ENCODE data around the gene ABLIM3. TPM values are rescaled to one million over a fixed set of nuclear protein-coding genes. Genes with fewer than 3 reads are reported as not detected.

ABLIM3 gene
- total RNA-seq, 1 donor from 2014 or later, result 3.9 TPM

DNA sequence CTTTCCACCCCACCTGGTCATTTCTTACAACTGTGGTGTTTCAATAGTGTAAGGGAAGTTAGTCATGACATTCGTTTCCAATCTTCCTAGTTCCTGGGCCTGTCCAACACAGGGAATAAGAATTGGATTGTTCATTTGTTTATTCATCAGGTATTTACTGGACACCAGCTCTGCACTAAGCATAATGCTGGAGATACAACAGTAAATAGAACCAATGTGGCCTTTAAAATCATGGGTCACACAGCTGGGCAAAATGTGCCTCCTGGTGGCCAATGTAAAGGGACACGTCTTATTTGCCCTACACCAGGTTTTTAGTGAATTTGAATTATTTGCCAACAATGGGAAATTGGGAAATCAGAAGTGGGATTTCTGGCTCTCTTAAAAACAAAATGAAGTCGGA, 10.4 kb downstream of the ABLIM3 start:
- FAIRE-seq (no peak), DNase-seq (ENCODE audit: low read depth) (no peak)
- Histone ChIP-seq H4K20me1 (ENCODE audit: insufficient read depth, low read length) (no peaks in the 10 kb centered on the region), H3K36me3 (ENCODE audit: insufficient read depth, low read length) (no peaks in the 10 kb centered on the region), H3K4me2 (ENCODE audit: low read length) (no peak overlapping the region), H3K9me3 (ENCODE audit: insufficient read depth, low read depth, low read length) (no peaks in the 10 kb centered on the region), H3K4me1 (ENCODE audit: insufficient read depth, low read length) (peaks cover 25% of the 10 kb centered on the region), H3K4me3 (ENCODE audit: insufficient read depth, low read depth, low read length) (no peak overlapping the region), H3K27me3 (ENCODE audit: insufficient read depth, low read length) (no peaks in the 10 kb centered on the region), H3K27ac (ENCODE audit: low read depth, low read length) (no peak overlapping the region), H3K9ac (ENCODE audit: low read length) (no peak overlapping the region), H3K79me2 (ENCODE audit: insufficient read depth, low read length) (peaks cover 45% of the 10 kb centered on the region), H2AFZ (ENCODE audit: low read depth, low read length) (no peak overlapping the region)
- TF ChIP-seq, protein P1, sequence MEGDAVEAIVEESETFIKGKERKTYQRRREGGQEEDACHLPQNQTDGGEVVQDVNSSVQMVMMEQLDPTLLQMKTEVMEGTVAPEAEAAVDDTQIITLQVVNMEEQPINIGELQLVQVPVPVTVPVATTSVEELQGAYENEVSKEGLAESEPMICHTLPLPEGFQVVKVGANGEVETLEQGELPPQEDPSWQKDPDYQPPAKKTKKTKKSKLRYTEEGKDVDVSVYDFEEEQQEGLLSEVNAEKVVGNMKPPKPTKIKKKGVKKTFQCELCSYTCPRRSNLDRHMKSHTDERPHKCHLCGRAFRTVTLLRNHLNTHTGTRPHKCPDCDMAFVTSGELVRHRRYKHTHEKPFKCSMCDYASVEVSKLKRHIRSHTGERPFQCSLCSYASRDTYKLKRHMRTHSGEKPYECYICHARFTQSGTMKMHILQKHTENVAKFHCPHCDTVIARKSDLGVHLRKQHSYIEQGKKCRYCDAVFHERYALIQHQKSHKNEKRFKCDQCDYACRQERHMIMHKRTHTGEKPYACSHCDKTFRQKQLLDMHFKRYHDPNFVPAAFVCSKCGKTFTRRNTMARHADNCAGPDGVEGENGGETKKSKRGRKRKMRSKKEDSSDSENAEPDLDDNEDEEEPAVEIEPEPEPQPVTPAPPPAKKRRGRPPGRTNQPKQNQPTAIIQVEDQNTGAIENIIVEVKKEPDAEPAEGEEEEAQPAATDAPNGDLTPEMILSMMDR (IDR thresholded peaks at IDR 0.05; ENCODE audit: insufficient read depth, low read depth, low read length), result peak; percentile 12
- no peak for TF ChIP-seq EZH2 (IDR thresholded peaks at IDR 0.05; ENCODE audit: insufficient read depth, low read length)
- Mint-ChIP-seq H3K4me3 (ENCODE audit: unreplicated experiment) (no peak overlapping the region), H3K27ac (ENCODE audit: unreplicated experiment) (no peak overlapping the region), H3K4me1 (ENCODE audit: low read depth, unreplicated experiment) (peaks cover 27% of the 10 kb centered on the region), H3K9me3 (ENCODE audit: unreplicated experiment) (no peaks in the 10 kb centered on the region), H3K27me3 (ENCODE audit: low read depth, unreplicated experiment) (no peaks in the 10 kb centered on the region), H3K36me3 (ENCODE audit: low read depth, unreplicated experiment) (no peaks in the 10 kb centered on the region)

DNA sequence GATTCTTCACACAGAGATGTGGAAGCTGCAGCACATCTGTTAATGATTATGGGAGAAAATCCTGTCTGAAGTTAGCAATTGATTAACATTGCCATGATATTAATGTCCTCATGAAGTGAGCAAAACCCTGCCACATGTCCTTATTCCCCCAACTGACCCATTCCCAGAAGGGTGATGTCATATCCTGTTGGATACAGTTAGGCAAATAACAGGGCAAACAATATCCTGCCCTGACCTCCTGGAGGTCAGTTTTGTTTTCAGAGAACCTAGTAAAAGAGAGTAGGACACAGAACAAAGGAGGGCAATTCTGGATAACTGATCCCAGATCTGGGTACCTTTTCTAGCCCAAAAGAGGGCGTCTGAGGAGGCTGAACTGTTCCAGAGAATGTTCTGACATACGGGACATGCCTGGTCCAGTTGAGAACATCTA, 11.0 kb downstream of the ABLIM3 start:
- Histone ChIP-seq H3K4me1 (ENCODE audit: insufficient read depth, low read length) (peaks cover 25% of the 10 kb centered on the region), H3K27ac (ENCODE audit: low read depth, low read length) (peak overlapping the region; percentile 2), H3K9ac (ENCODE audit: low read length) (no peak overlapping the region), H3K4me2 (ENCODE audit: low read length) (peak overlapping the region; percentile 26), H2AFZ (ENCODE audit: low read depth, low read length) (no peak overlapping the region), H3K79me2 (ENCODE audit: insufficient read depth, low read length) (peaks cover 44% of the 10 kb centered on the region), H4K20me1 (ENCODE audit: insufficient read depth, low read length) (no peaks in the 10 kb centered on the region), H3K9me3 (ENCODE audit: insufficient read depth, low read depth, low read length) (no peaks in the 10 kb centered on the region), H3K36me3 (ENCODE audit: insufficient read depth, low read length) (no peaks in the 10 kb centered on the region), H3K27me3 (ENCODE audit: insufficient read depth, low read length) (no peaks in the 10 kb centered on the region), H3K4me3 (ENCODE audit: insufficient read depth, low read depth, low read length) (no peak overlapping the region)
- TF ChIP-seq, protein P1 (IDR thresholded peaks at IDR 0.05; ENCODE audit: insufficient read depth, low read depth, low read length), result no peak
- TF ChIP-seq EZH2 (IDR thresholded peaks at IDR 0.05; ENCODE audit: insufficient read depth, low read length), result no peak
- peaks cover 27% of the 10 kb centered on the region for H3K4me1 Mint-ChIP-seq (ENCODE audit: low read depth, unreplicated experiment)
- DNase-seq (ENCODE audit: low read depth), result no peak
- no peak overlapping the region for H3K4me3 Mint-ChIP-seq (ENCODE audit: unreplicated experiment)
- peak overlapping the region; percentile 79 for H3K27ac Mint-ChIP-seq (ENCODE audit: unreplicated experiment)
- no peaks in the 10 kb centered on the region for H3K9me3 Mint-ChIP-seq (ENCODE audit: unreplicated experiment)
- H3K36me3 Mint-ChIP-seq (ENCODE audit: low read depth, unreplicated experiment), result no peaks in the 10 kb centered on the region
- FAIRE-seq, result no peak
- H3K27me3 Mint-ChIP-seq (ENCODE audit: low read depth, unreplicated experiment), result no peaks in the 10 kb centered on the region

DNA sequence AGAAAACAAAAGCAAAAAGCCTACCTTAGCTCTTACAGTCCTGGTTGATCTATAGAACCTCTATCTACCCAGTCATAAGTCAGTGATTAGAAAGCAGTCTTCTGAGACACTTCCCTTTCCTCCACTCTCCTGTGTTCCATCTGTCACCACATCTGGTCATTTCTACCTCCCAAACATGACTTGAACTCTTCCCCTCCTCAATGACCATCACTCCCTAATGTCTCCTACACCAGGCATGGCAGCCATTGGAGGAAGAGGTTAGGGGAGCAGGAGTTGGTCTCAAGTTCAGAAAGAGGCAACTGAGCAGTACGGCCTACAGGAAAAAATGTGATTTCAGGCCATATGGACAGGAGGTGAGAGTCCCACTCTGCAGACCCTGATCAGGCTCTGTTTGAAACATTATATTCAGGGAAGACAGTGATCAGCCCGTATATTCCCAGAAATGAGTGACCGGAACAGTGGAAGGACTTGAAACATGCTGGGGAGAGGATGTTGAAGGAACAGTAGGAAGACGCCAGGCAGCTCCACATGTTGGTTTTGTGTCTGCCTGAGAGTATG, 12.0 kb downstream of the ABLIM3 start:
- H3K9ac ChIP-seq (ENCODE audit: low read length), result peak overlapping the region; percentile 8
- H3K9me3 ChIP-seq (ENCODE audit: insufficient read depth, low read depth, low read length), result no peaks in the 10 kb centered on the region
- H3K4me1 ChIP-seq (ENCODE audit: insufficient read depth, low read length), result peaks cover 25% of the 10 kb centered on the region
- H3K4me1 Mint-ChIP-seq (ENCODE audit: low read depth, unreplicated experiment), result peaks cover 27% of the 10 kb centered on the region
- H2AFZ ChIP-seq (ENCODE audit: low read depth, low read length), result no peak overlapping the region
- FAIRE-seq, result no peak
- TF ChIP-seq, protein P1 (IDR thresholded peaks at IDR 0.05; ENCODE audit: insufficient read depth, low read depth, low read length), result no peak
- peak overlapping the region; percentile 0 for H3K4me3 Mint-ChIP-seq (ENCODE audit: unreplicated experiment)
- no peaks in the 10 kb centered on the region for H3K36me3 Mint-ChIP-seq (ENCODE audit: low read depth, unreplicated experiment)
- H3K4me3 ChIP-seq (ENCODE audit: insufficient read depth, low read depth, low read length), result no peak overlapping the region
- no peaks in the 10 kb centered on the region for H4K20me1 ChIP-seq (ENCODE audit: insufficient read depth, low read length)
- H3K27me3 ChIP-seq (ENCODE audit: insufficient read depth, low read length), result no peaks in the 10 kb centered on the region
- no peaks in the 10 kb centered on the region for H3K27me3 Mint-ChIP-seq (ENCODE audit: low read depth, unreplicated experiment)
- no peak overlapping the region for H3K4me2 ChIP-seq (ENCODE audit: low read length)
- peaks cover 37% of the 10 kb centered on the region for H3K79me2 ChIP-seq (ENCODE audit: insufficient read depth, low read length)
- DNase-seq (ENCODE audit: low read depth), result no peak
- peak overlapping the region; percentile 79 for H3K27ac Mint-ChIP-seq (ENCODE audit: unreplicated experiment)
- H3K9me3 Mint-ChIP-seq (ENCODE audit: unreplicated experiment), result no peaks in the 10 kb centered on the region
- H3K36me3 ChIP-seq (ENCODE audit: insufficient read depth, low read length), result no peaks in the 10 kb centered on the region
- H3K27ac ChIP-seq (ENCODE audit: low read depth, low read length), result no peak overlapping the region
